SK-N-SH (cell line): ENCODE data around the gene FOXN4. TPM values are rescaled to one million over a fixed set of nuclear protein-coding genes. Genes with fewer than 3 reads are reported as not detected.

Experiments used
- CTCF ChIA-PET: fragments of 300-600, 350-600 bp; formaldehyde crosslinking; extraction: SDS; loops from one replicate; lab custom pipeline; 2021; lab: Yijun Ruan, JAX
- POLR2A ChIA-PET: fragments of 350-600 bp; sonication (Branson Sonifier 250); formaldehyde crosslinking; extraction: SDS; loops from one replicate; lab custom pipeline; 2020; ENCODE audit warnings: antibody characterized with exemption, inconsistent platforms; lab: Yijun Ruan, JAX
- DNase-seq: peaks from one replicate; pipeline ENCODE4 v3.0.0; 2012
- H2AFZ ChIP-seq: fragments of 200-600 bp; sonication (generic); 2 replicates; pipeline ENCODE4 v1.8.1; 2016; ENCODE audit warnings: antibody characterized with exemption, mild to moderate bottlenecking, low read depth
- H3F3A ChIP-seq: fragments of 200-600 bp; sonication (generic); replicated peaks from 2 replicates; pipeline ENCODE3; 2016; ENCODE audit warnings: antibody characterized with exemption, mild to moderate bottlenecking; ENCODE audit not compliant: insufficient read depth
- H3K27ac ChIP-seq, 2 experiments: fragments of 200-500 bp in 1 of 2; fragments of 200-600 bp in 1 of 2; sonication (Bioruptor generic) in 1 of 2; sonication (generic), shearing (Covaris generic) in 1 of 2; 2 replicates each; pipeline versions ENCODE4 v1.5.1 to v1.6.1; 2014 to 2016; ENCODE audit warnings: low read depth in 2 of 2, inconsistent platforms in 1 of 2, low read length in 1 of 2, mild to moderate bottlenecking in 1 of 2, mixed read lengths in 1 of 2
- H3K27me3 ChIP-seq: fragments of 200-600 bp; sonication (generic), shearing (Covaris generic); 2 replicates; pipeline ENCODE4 v1.6.1; 2016; ENCODE audit warnings: mixed run types; ENCODE audit not compliant: insufficient read depth
- H3K36me3 ChIP-seq, 2 experiments: fragments of 200-500 bp in 1 of 2; fragments of 200-600 bp in 1 of 2; sonication (Bioruptor generic) in 1 of 2; sonication (generic) in 1 of 2; replicated peaks in 1 of 2; 2 replicates each; pipeline versions ENCODE3 to v1.5.1; 2014 to 2016; ENCODE audit warnings: low read length in 1 of 2, mild to moderate bottlenecking in 1 of 2; ENCODE audit not compliant: insufficient read depth in 2 of 2, control insufficient read depth in 1 of 2
- H3K4me1 ChIP-seq, 2 experiments: fragments of 200-500 bp in 1 of 2; fragments of 200-600 bp in 1 of 2; sonication (Bioruptor generic) in 1 of 2; sonication (generic), shearing (Covaris generic) in 1 of 2; 2 replicates each; pipeline versions ENCODE4 v1.5.1 to v1.6.1; 2014 to 2016; ENCODE audit warnings: low read depth in 1 of 2, low read length in 1 of 2, mixed run types in 1 of 2; ENCODE audit not compliant: insufficient read depth in 2 of 2, control insufficient read depth in 1 of 2
- H3K4me2 ChIP-seq: fragments of 200-600 bp; sonication (generic), shearing (Covaris generic); 2 replicates; pipeline ENCODE4 v1.6.1; 2017; ENCODE audit warnings: mixed run types
- H3K4me3 ChIP-seq, 2 experiments: fragments of 200-500 bp in 1 of 2; fragments of 200-600 bp in 1 of 2; sonication (Bioruptor generic) in 1 of 2; sonication (generic), shearing (Covaris generic) in 1 of 2; 2 replicates each; pipeline versions ENCODE4 v1.5.1 to v1.8.1; 2014 to 2016; ENCODE audit warnings: low read depth in 2 of 2, inconsistent platforms in 1 of 2, low read length in 1 of 2, mild to moderate bottlenecking in 1 of 2, mixed read lengths in 1 of 2, moderate library complexity in 1 of 2
- H3K79me2 ChIP-seq: fragments of 200-600 bp; sonication (generic); 2 replicates; pipeline ENCODE4 v1.8.1; 2017; ENCODE audit warnings: mild to moderate bottlenecking; ENCODE audit not compliant: insufficient read depth
- H3K9ac ChIP-seq: fragments of 200-600 bp; sonication (generic); 2 replicates; pipeline ENCODE4 v1.6.1; 2017; ENCODE audit warnings: mixed run types
- H3K9me2 ChIP-seq: fragments of 200-600 bp; sonication (generic); 2 replicates; pipeline ENCODE4 v1.6.1; 2017; ENCODE audit warnings: mixed run types
- H3K9me3 ChIP-seq: fragments of 200-600 bp; sonication (generic); 2 replicates; pipeline ENCODE4 v1.6.1; 2017; ENCODE audit warnings: mixed run types, mild to moderate bottlenecking, moderate library complexity
- H4K20me1 ChIP-seq: fragments of 200-600 bp; sonication (generic); 2 replicates; pipeline ENCODE4 v1.6.1; 2017; ENCODE audit warnings: mild to moderate bottlenecking, mixed run types; ENCODE audit not compliant: insufficient read depth
- CHD2 ChIP-seq: fragments of 150-350 bp; IDR thresholded peaks from 2 replicates; pipeline ENCODE4 v1.6.1; 2018; ENCODE audit warnings: low read length; ENCODE audit not compliant: partially characterized antibody
- EP300 ChIP-seq, 2 experiments: IDR thresholded peaks; 2 replicates each; pipeline versions ENCODE4 v1.4.0 to v1.6.1; 2012; ENCODE audit warnings: borderline replicate concordance in 1 of 2, low read depth in 1 of 2, low read length in 1 of 2
- FOSL2 ChIP-seq: IDR thresholded peaks from 2 replicates; pipeline ENCODE4 v1.4.0; 2012; ENCODE audit warnings: low read depth, mild to moderate bottlenecking, moderate library complexity, borderline replicate concordance
- GABPA ChIP-seq: IDR thresholded peaks from 2 replicates; pipeline ENCODE4 v1.4.0; 2012; ENCODE audit warnings: low read depth, mild to moderate bottlenecking
- GATA2 ChIP-seq: sonication (generic); formaldehyde crosslinking; IDR thresholded peaks from 2 replicates; pipeline ENCODE4 v1.5.0; 2020; ENCODE audit warnings: mild to moderate bottlenecking, missing genetic modification reagents
- JUND ChIP-seq: IDR thresholded peaks from 2 replicates; pipeline ENCODE4 v1.4.0; 2012
- POLR2AphosphoS5 ChIP-seq: IDR thresholded peaks from 2 replicates; pipeline ENCODE4 v1.6.1; 2012; ENCODE audit warnings: low read depth, low read length
- RCOR1 ChIP-seq: fragments of 150-350 bp; IDR thresholded peaks from 2 replicates; pipeline ENCODE4 v1.6.1; 2017; ENCODE audit warnings: antibody characterized with exemption, low read length
- SIN3A ChIP-seq: IDR thresholded peaks from 2 replicates; pipeline ENCODE4 v1.6.1; 2012; ENCODE audit warnings: low read depth, mild to moderate bottlenecking, low read length, moderate library complexity, borderline replicate concordance
- SMC3 ChIP-seq: IDR thresholded peaks from 2 replicates; pipeline ENCODE4 v1.6.1; 2012; ENCODE audit warnings: low read depth, low read length, improper control_type of control experiment
- YY1 ChIP-seq: IDR thresholded peaks from 2 replicates; pipeline ENCODE4 v1.4.0; 2012; ENCODE audit warnings: low read depth, mild to moderate bottlenecking
- WGBS: methylation state at CpG from one replicate; pipeline ENCODE4 v1.1.6; 2017; ENCODE audit warnings: low lambda C conversion rate; 5-methylcytosine and 5-hydroxymethylcytosine counted together
- polyA plus RNA-seq, 3 experiments: library from polyadenylated mRNA; depleted of rRNA; stranded (reverse); fragments of >200 nt; gene quantifications; 2 replicates each; pipeline ENCODE4 v1.2.3, GENCODE V29; 2012
- TF ChIP-seq, protein P1 (sequence below): IDR thresholded peaks from 2 replicates; pipeline ENCODE4 v1.4.0; 2012; ENCODE audit warnings: low read depth, borderline replicate concordance
- TF ChIP-seq, protein P2 (sequence below): fragments of 200-600 bp; sonication (generic); IDR thresholded peaks from 2 replicates; pipeline ENCODE4 v1.6.1; 2017; ENCODE audit warnings: antibody characterized with exemption, mild to moderate bottlenecking, moderate library complexity
- TF ChIP-seq, protein P3 (sequence below): IDR thresholded peaks from 2 replicates; pipeline ENCODE4; 2012
- TF ChIP-seq, protein P4 (sequence below): fragments of 150-350 bp; IDR thresholded peaks from 2 replicates; pipeline ENCODE4 v1.6.1; 2016; ENCODE audit warnings: mild to moderate bottlenecking, low read depth, low read length
- TF ChIP-seq, protein P5 (sequence below): IDR thresholded peaks from 2 replicates; pipeline ENCODE4 v1.4.0; 2012; ENCODE audit warnings: low read depth, borderline replicate concordance

Gene FOXN4
- polyA plus RNA-seq, 1 of the 3 experiments (the other 2 are of a cell fraction) = 0.10 TPM

DNA sequence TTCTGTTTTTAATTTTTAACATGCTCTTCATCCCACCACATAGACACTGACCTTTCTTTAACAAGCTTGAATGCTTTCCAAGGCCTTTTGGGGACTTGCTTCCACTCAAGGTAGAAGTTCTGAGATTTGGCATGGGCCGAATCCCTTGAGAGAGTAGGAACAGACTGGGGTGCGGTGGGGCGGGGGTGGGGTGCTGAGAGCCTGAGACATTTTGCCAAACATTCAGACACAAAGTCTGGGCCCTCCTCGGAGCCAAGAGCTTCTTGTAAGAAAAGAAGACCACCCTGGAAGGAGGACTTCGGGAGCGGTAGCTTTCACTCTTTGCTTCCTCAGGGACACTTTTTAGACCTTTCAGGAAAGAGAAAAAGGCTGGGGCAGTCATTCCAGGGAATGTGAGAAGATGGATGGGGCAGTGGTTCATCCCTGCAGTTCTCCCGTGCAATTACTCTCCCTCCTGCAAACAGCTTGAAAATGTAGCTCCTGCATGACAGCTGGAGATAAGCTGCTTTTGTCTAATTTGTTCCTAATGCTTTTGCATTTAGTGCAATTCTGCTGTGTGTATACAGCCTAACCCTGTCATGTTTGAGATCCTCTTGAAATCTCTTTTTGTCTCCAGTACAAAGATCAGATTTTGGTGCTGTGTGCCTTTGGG, 22.3 kb upstream of the FOXN4 start:
- DNase-seq = peak; percentile 31
- H3K4me1 ChIP-seq = peaks cover 0 to 9% of the 10 kb centered on the region in 2 experiments; a peak in 1 of 4 replicates
- H3K79me2 ChIP-seq = no peaks in the 10 kb centered on the region
- H3K27ac ChIP-seq = peak overlapping the region in 1 of 2 experiments; percentile 54; a peak in 2 of 4 replicates
- H3K4me3 ChIP-seq = no peak overlapping the region
- H3K36me3 ChIP-seq = no peaks in the 10 kb centered on the region
- POLR2A ChIA-PET = no interaction called here
- no peaks in the 10 kb centered on the region for H3K27me3 ChIP-seq
- 51% methylated on average over 7 of the region's 7 CpGs for WGBS
- H3F3A ChIP-seq = no peaks in the 10 kb centered on the region
- TF ChIP-seq, protein P1, sequence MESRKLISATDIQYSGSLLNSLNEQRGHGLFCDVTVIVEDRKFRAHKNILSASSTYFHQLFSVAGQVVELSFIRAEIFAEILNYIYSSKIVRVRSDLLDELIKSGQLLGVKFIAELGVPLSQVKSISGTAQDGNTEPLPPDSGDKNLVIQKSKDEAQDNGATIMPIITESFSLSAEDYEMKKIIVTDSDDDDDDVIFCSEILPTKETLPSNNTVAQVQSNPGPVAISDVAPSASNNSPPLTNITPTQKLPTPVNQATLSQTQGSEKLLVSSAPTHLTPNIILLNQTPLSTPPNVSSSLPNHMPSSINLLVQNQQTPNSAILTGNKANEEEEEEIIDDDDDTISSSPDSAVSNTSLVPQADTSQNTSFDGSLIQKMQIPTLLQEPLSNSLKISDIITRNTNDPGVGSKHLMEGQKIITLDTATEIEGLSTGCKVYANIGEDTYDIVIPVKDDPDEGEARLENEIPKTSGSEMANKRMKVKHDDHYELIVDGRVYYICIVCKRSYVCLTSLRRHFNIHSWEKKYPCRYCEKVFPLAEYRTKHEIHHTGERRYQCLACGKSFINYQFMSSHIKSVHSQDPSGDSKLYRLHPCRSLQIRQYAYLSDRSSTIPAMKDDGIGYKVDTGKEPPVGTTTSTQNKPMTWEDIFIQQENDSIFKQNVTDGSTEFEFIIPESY = no peak
- peak; percentile 42; the same call in 1 of the 2 replicates for TF ChIP-seq GATA2 (CRISPR knock-in tag)
- H4K20me1 ChIP-seq = no peaks in the 10 kb centered on the region
- CTCF ChIA-PET = interaction anchor here (0.8 to 2.4 kb wide), 9 partner anchors 13 to 220 kb away, joined by 3 to 10 read pairs (median 4); no protein-coding TSS in a partner anchor
- H3K9ac ChIP-seq = no peak overlapping the region
- H3K4me2 ChIP-seq = no peak overlapping the region
- no peaks in the 10 kb centered on the region for H3K9me3 ChIP-seq
- no peak overlapping the region for H2AFZ ChIP-seq
- no peaks in the 10 kb centered on the region for H3K9me2 ChIP-seq

DNA sequence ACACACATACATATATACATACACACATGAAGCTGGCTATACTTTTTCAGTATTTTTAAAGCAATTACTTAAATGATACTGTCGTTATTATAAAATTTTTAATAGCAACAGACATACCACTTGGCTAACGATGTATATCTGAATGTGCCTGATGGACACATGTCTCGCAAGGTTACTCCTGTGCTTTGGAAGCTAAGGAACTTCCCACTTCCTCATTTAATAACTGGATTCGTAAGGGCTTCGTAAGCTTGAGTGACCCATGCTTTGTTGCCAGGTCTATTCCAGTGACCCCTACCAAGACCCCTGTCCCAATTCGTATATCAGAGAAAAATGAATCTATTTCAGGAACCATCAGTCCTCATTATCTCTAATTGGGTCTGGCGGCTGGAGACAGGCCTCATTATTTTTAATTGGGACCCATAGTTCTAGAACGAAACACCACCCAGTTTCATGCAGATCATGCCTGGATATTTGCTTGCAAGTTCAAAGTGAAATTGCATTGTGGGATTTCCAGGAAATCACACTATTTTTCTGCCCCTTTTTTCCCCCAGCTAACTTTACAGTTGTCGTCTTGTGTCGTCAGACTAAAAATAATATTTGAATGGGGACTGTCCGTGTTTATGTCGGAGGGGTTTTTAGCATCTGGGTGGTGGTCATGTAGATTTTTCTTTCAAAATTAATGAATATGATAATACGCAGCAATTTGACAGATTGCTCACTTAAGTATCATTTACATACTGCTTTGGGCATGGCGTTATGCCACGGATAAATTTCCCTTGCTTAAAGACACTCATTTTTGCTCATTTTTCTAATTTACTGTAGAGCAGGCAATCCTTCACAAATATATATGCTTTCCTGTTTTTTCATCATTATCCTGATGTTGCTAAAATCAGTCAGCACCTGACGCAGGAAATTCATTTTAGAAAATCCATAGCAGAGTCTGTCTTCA, 21.5 kb upstream of the FOXN4 start:
- no peaks in the 10 kb centered on the region for H3K27me3 ChIP-seq
- no peak overlapping the region for H3K27ac ChIP-seq
- H3K4me3 ChIP-seq = no peak overlapping the region
- H3K9ac ChIP-seq = no peak overlapping the region
- peaks cover 0 to 9% of the 10 kb centered on the region in 2 experiments; a peak in 1 of 4 replicates for H3K4me1 ChIP-seq
- 70% methylated on average over 16 of the region's 16 CpGs for WGBS
- H3F3A ChIP-seq = no peaks in the 10 kb centered on the region
- H3K9me2 ChIP-seq = no peaks in the 10 kb centered on the region
- H2AFZ ChIP-seq = no peak overlapping the region
- no peaks in the 10 kb centered on the region for H3K9me3 ChIP-seq
- no peaks in the 10 kb centered on the region for H4K20me1 ChIP-seq
- H3K36me3 ChIP-seq = no peaks in the 10 kb centered on the region
- POLR2A ChIA-PET = interaction anchor here (0.8 kb wide), 1 partner anchor 9 kb away, joined by 6 read pairs; no protein-coding TSS in a partner anchor
- no peak for TF ChIP-seq JUND
- no peak for TF ChIP-seq YY1
- TF ChIP-seq, protein P2, sequence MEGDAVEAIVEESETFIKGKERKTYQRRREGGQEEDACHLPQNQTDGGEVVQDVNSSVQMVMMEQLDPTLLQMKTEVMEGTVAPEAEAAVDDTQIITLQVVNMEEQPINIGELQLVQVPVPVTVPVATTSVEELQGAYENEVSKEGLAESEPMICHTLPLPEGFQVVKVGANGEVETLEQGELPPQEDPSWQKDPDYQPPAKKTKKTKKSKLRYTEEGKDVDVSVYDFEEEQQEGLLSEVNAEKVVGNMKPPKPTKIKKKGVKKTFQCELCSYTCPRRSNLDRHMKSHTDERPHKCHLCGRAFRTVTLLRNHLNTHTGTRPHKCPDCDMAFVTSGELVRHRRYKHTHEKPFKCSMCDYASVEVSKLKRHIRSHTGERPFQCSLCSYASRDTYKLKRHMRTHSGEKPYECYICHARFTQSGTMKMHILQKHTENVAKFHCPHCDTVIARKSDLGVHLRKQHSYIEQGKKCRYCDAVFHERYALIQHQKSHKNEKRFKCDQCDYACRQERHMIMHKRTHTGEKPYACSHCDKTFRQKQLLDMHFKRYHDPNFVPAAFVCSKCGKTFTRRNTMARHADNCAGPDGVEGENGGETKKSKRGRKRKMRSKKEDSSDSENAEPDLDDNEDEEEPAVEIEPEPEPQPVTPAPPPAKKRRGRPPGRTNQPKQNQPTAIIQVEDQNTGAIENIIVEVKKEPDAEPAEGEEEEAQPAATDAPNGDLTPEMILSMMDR = no peak
- TF ChIP-seq GABPA = no peak
- TF ChIP-seq, protein P3, sequence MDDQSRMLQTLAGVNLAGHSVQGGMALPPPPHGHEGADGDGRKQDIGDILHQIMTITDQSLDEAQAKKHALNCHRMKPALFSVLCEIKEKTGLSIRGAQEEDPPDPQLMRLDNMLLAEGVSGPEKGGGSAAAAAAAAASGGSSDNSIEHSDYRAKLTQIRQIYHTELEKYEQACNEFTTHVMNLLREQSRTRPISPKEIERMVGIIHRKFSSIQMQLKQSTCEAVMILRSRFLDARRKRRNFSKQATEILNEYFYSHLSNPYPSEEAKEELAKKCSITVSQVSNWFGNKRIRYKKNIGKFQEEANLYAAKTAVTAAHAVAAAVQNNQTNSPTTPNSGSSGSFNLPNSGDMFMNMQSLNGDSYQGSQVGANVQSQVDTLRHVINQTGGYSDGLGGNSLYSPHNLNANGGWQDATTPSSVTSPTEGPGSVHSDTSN = no peak
- TF ChIP-seq CHD2 = no peak
- TF ChIP-seq, protein P4, sequence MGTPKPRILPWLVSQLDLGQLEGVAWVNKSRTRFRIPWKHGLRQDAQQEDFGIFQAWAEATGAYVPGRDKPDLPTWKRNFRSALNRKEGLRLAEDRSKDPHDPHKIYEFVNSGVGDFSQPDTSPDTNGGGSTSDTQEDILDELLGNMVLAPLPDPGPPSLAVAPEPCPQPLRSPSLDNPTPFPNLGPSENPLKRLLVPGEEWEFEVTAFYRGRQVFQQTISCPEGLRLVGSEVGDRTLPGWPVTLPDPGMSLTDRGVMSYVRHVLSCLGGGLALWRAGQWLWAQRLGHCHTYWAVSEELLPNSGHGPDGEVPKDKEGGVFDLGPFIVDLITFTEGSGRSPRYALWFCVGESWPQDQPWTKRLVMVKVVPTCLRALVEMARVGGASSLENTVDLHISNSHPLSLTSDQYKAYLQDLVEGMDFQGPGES = no peak
- no peak for TF ChIP-seq POLR2AphosphoS5
- no peak for TF ChIP-seq FOSL2
- no peak for TF ChIP-seq RCOR1
- no peak for TF ChIP-seq SIN3A
- TF ChIP-seq EP300 (IDR thresholded peaks at IDR 0.05; ENCODE audit: borderline replicate concordance in 1 of 2, low read depth in 1 of 2, low read length in 1 of 2) = no peak
- TF ChIP-seq, protein P5, sequence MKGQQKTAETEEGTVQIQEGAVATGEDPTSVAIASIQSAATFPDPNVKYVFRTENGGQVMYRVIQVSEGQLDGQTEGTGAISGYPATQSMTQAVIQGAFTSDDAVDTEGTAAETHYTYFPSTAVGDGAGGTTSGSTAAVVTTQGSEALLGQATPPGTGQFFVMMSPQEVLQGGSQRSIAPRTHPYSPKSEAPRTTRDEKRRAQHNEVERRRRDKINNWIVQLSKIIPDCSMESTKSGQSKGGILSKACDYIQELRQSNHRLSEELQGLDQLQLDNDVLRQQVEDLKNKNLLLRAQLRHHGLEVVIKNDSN = no peak
- TF ChIP-seq SMC3 = no peak
- no peak for DNase-seq
- no peak overlapping the region for H3K4me2 ChIP-seq
- CTCF ChIA-PET = interaction anchor here (1.1 to 2.0 kb wide), 5 partner anchors 13 to 219 kb away, joined by 3 to 6 read pairs (median 4); no protein-coding TSS in a partner anchor
- no peaks in the 10 kb centered on the region for H3K79me2 ChIP-seq
